PC-3 (cell line): ENCODE results near the gene CTNNA3.

Source experiments
- CTCF ChIP-seq: fragments of 300-600 bp; sonication (generic); conservative IDR thresholded peaks from 2 replicates; pipeline ENCODE4 v1.5.1; 2017; ENCODE audit warnings: antibody characterized with exemption, low read depth, mild to moderate bottlenecking, low read length
- EZH2 ChIP-seq: fragments of 300-600 bp; sonication (generic); IDR thresholded peaks from one replicate; pipeline ENCODE4 v1.6.1; 2017; ENCODE audit warnings: antibody characterized with exemption, mild to moderate bottlenecking, low read length; ENCODE audit not compliant: unreplicated experiment

- TF ChIP-seq CTCF (no peak), EZH2 (no peak)
Observed at GRCh38 chr10:67571503-67571902, 124.5 kb downstream of the CTNNA3 start.
